Kidney tubule cell (primary cell): ENCODE results near the gene EPB41L2.
"Not testable (repeated sequence)": the region's sequence is repeated elsewhere in the genome, so short reads cannot be mapped to it uniquely, and the experiment has no call there.

Experiments used
- DNase-seq: peaks from one replicate; pipeline ENCODE4 v3.0.0-alpha.2; 2018; ENCODE audit warnings: low spot score

Gene EPB41L2

GRCh38 chr6:130944486-130944885 lies 118.6 kb downstream of the EPB41L2 start:
- no peak for DNase-seq

GRCh38 chr6:130943738-130944137 lies 119.3 kb downstream of the EPB41L2 start:
- DNase-seq, result no peak

- DNase-seq, result not testable (repeated sequence)
These were observed 120.3 kb downstream of the EPB41L2 start for GRCh38 chr6:130942752-130943151.

- peak; percentile 74 for DNase-seq
These were observed 125.0 kb downstream of the EPB41L2 start for GRCh38 chr6:130937942-130938604.

GRCh38 chr6:130936933-130937332 lies 126.1 kb downstream of the EPB41L2 start:
- no peak for DNase-seq

GRCh38 chr6:130935978-130936377 lies 127.1 kb downstream of the EPB41L2 start:
- no peak for DNase-seq

GRCh38 chr6:130934848-130935585 lies 128.0 kb downstream of the EPB41L2 start:
- no peak for DNase-seq

- DNase-seq, result peak; percentile 19
These were observed 129.3 kb downstream of the EPB41L2 start for GRCh38 chr6:130933712-130934200.

- DNase-seq, result peak; percentile 27
These were observed 130.1 kb downstream of the EPB41L2 start for GRCh38 chr6:130932921-130933320.

GRCh38 chr6:130932438-130932837 lies 130.6 kb downstream of the EPB41L2 start:
- DNase-seq, result no peak

GRCh38 chr6:130931683-130932082 lies 131.4 kb downstream of the EPB41L2 start:
- DNase-seq, result no peak

GRCh38 chr6:130929036-130929678 lies 133.9 kb downstream of the EPB41L2 start:
- no peak for DNase-seq

GRCh38 chr6:130928158-130928912 lies 134.7 kb downstream of the EPB41L2 start:
- DNase-seq, result no peak

GRCh38 chr6:130927305-130927704 lies 135.7 kb downstream of the EPB41L2 start:
- peak; percentile 50 for DNase-seq

- DNase-seq, result peak; percentile 18
These were observed 139.7 kb downstream of the EPB41L2 start for GRCh38 chr6:130923350-130923749.

GRCh38 chr6:130922922-130923321 lies 140.1 kb downstream of the EPB41L2 start:
- DNase-seq, result peak; percentile 76

GRCh38 chr6:130920969-130921368 lies 142.1 kb downstream of the EPB41L2 start:
- DNase-seq, result no peak

GRCh38 chr6:130918171-130918570 lies 144.9 kb downstream of the EPB41L2 start:
- DNase-seq, result no peak

- DNase-seq, result not testable (repeated sequence)
These were observed 147.4 kb downstream of the EPB41L2 start for GRCh38 chr6:130915606-130916005.

- peak; percentile 17 for DNase-seq
These were observed 149.9 kb downstream of the EPB41L2 start for GRCh38 chr6:130913120-130913519.

GRCh38 chr6:130912434-130912833 lies 150.6 kb downstream of the EPB41L2 start:
- no peak for DNase-seq

GRCh38 chr6:130908958-130909357 lies 154.1 kb downstream of the EPB41L2 start:
- DNase-seq, result no peak
